HL-60 (cell line): ENCODE data around the gene GUCA2A.

Experiments
- GABPA ChIP-seq: IDR thresholded peaks from 2 replicates; pipeline ENCODE4 v1.6.1; 2012; ENCODE audit warnings: low read depth
- POLR2AphosphoS5 ChIP-seq: IDR thresholded peaks from 2 replicates; pipeline ENCODE4 v1.6.1; 2012; ENCODE audit warnings: low read depth
- TF ChIP-seq, protein P1 (sequence below): IDR thresholded peaks from 2 replicates; pipeline ENCODE4 v1.6.1; 2012; ENCODE audit warnings: low read depth; ENCODE audit not compliant: insufficient replicate concordance
- TF ChIP-seq, protein P2 (sequence below): IDR thresholded peaks from one replicate; pipeline ENCODE4 v1.5.1; 2011; ENCODE audit warnings: low read length, control low read depth, inconsistent platforms; ENCODE audit not compliant: insufficient read depth

DNA sequence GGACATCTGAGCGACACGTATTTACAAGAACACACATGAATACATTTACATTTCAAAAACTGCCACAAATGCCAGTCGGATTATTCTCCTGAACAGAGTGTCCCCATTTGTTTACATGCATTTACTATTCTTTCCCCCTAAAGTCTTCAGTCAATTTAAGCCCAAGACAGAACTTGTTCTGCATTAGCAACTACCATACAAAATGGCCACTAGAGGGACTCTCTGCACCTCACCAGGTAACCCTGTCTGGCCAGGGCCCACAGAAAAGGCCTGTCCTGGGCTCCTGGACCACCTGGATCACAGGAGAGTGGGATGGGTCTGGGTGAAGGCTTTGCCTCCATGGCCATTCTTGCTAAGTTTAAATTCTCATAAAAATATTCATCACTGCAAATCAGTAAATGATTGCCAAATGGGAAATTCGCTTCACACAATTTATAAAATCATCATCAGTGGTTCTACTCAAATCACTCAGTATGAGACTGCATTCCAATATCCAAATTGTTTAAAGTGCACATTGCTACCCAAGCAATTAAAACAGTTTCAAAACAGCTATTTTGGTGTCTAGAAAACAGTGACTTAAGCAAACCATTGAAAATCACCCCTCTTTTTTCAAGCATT lies 12.5 kb upstream of the GUCA2A start:
- TF ChIP-seq POLR2AphosphoS5 = no peak
- TF ChIP-seq, protein P1, sequence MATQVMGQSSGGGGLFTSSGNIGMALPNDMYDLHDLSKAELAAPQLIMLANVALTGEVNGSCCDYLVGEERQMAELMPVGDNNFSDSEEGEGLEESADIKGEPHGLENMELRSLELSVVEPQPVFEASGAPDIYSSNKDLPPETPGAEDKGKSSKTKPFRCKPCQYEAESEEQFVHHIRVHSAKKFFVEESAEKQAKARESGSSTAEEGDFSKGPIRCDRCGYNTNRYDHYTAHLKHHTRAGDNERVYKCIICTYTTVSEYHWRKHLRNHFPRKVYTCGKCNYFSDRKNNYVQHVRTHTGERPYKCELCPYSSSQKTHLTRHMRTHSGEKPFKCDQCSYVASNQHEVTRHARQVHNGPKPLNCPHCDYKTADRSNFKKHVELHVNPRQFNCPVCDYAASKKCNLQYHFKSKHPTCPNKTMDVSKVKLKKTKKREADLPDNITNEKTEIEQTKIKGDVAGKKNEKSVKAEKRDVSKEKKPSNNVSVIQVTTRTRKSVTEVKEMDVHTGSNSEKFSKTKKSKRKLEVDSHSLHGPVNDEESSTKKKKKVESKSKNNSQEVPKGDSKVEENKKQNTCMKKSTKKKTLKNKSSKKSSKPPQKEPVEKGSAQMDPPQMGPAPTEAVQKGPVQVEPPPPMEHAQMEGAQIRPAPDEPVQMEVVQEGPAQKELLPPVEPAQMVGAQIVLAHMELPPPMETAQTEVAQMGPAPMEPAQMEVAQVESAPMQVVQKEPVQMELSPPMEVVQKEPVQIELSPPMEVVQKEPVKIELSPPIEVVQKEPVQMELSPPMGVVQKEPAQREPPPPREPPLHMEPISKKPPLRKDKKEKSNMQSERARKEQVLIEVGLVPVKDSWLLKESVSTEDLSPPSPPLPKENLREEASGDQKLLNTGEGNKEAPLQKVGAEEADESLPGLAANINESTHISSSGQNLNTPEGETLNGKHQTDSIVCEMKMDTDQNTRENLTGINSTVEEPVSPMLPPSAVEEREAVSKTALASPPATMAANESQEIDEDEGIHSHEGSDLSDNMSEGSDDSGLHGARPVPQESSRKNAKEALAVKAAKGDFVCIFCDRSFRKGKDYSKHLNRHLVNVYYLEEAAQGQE = no peak
- TF ChIP-seq, protein P2, sequence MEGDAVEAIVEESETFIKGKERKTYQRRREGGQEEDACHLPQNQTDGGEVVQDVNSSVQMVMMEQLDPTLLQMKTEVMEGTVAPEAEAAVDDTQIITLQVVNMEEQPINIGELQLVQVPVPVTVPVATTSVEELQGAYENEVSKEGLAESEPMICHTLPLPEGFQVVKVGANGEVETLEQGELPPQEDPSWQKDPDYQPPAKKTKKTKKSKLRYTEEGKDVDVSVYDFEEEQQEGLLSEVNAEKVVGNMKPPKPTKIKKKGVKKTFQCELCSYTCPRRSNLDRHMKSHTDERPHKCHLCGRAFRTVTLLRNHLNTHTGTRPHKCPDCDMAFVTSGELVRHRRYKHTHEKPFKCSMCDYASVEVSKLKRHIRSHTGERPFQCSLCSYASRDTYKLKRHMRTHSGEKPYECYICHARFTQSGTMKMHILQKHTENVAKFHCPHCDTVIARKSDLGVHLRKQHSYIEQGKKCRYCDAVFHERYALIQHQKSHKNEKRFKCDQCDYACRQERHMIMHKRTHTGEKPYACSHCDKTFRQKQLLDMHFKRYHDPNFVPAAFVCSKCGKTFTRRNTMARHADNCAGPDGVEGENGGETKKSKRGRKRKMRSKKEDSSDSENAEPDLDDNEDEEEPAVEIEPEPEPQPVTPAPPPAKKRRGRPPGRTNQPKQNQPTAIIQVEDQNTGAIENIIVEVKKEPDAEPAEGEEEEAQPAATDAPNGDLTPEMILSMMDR = peak; percentile 53
- no peak for TF ChIP-seq GABPA
